HUES64 (cell line): ENCODE results near the gene PYGM.

Experiments
- H3K27ac ChIP-seq: 2 replicates; pipeline ENCODE4 v1.7.0; 2013; ENCODE audit warnings: low read depth, low read length, inconsistent platforms
- H3K27me3 ChIP-seq: 2 replicates; pipeline ENCODE4 v1.6.1; 2013; ENCODE audit warnings: mild to moderate bottlenecking, low read length; ENCODE audit not compliant: insufficient read depth
- H3K36me3 ChIP-seq: 2 replicates; pipeline ENCODE4 v1.6.1; 2013; ENCODE audit warnings: mild to moderate bottlenecking, low read length; ENCODE audit not compliant: insufficient read depth
- H3K4me1 ChIP-seq: 2 replicates; pipeline ENCODE4 v1.6.1; 2013; ENCODE audit warnings: mild to moderate bottlenecking, low read length, moderate library complexity; ENCODE audit not compliant: insufficient read depth
- H3K4me3 ChIP-seq: 2 replicates; pipeline ENCODE4 v1.5.1; 2013; ENCODE audit warnings: mild to moderate bottlenecking, low read length, moderate library complexity
- H3K9ac ChIP-seq: 2 replicates; pipeline ENCODE4 v1.6.1; 2013; ENCODE audit warnings: mild to moderate bottlenecking, low read depth, low read length
- H3K9me3 ChIP-seq: 2 replicates; pipeline ENCODE4 v1.6.1; 2013; ENCODE audit warnings: low read depth, low read length; ENCODE audit not compliant: insufficient read depth
- WGBS: fragments of 150-250, 120-280 bp; methylation state at CpG from one replicate; pipeline ENCODE4 v1.1.7; 2013; ENCODE audit warnings: missing lambda C conversion rate; 5-methylcytosine and 5-hydroxymethylcytosine counted together

The PYGM gene

GRCh38 chr11:64742087-64742888 lies 17.5 kb downstream of the PYGM start:
- H3K36me3 ChIP-seq: no peaks in the 10 kb centered on the region
- H3K27me3 ChIP-seq: peaks cover 54% of the 10 kb centered on the region
- H3K9ac ChIP-seq: no peak overlapping the region
- 5% methylated on average over 54 of the region's 54 CpGs for WGBS
- peaks cover 16% of the 10 kb centered on the region; the same call in 1 of the 2 replicates for H3K4me1 ChIP-seq
- H3K27ac ChIP-seq: no peak overlapping the region
- no peaks in the 10 kb centered on the region for H3K9me3 ChIP-seq
- H3K4me3 ChIP-seq: peak overlapping the region; percentile 70

DNA sequence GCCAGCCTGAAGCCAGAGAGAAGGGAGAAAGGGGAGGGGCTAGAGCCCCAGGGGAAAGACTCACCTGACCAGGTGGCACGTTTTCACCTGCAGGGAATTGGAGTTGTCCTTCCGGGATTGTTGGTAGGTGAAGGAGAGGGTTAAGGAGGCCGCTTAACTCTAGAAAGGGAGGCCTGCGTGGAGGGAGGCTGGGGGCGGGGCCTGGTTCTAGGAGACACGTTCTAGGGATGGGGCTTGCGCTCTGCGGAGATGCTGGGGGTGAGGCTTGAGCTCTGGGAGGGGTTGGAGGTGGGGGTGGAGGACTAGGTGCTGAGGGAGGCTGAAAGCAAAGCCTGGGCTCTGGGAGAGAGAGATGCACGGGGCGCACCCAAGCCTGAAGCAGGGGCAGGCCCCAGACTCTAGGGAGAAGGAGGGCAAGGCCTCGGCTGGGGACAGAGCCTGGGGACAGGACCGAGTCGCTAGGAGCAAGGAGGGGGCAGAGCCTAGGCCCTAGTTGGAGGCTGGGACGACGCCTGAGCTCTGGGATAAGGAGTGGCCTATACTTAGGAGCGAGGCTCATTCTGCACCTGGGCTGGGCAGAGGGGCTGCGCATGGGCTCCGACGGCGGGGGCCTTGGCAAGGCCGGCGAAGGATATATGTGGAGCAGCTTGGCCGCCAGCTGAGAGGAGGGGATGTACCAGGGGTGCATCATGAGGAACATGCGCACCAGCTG lies 18.2 kb downstream of the PYGM start:
- Histone ChIP-seq H3K36me3 (no peaks in the 10 kb centered on the region), H3K27me3 (peaks cover 54% of the 10 kb centered on the region), H3K9me3 (no peaks in the 10 kb centered on the region), H3K27ac (no peak overlapping the region), H3K9ac (no peak overlapping the region), H3K4me1 (peaks cover 16% of the 10 kb centered on the region; the same call in 1 of the 2 replicates), H3K4me3 (peak overlapping the region; percentile 70)
- 29% methylated on average over 24 of the region's 24 CpGs for WGBS

- Histone ChIP-seq H3K27ac (no peak overlapping the region), H3K4me1 (peaks cover 16% of the 10 kb centered on the region; the same call in 1 of the 2 replicates), H3K9me3 (no peaks in the 10 kb centered on the region), H3K27me3 (peaks cover 50% of the 10 kb centered on the region), H3K9ac (no peak overlapping the region), H3K36me3 (no peaks in the 10 kb centered on the region), H3K4me3 (no peak overlapping the region)
- 90% methylated on average over 12 of the region's 12 CpGs for WGBS
These were observed 19.9 kb downstream of the PYGM start for GRCh38 chr11:64739871-64740270.

DNA sequence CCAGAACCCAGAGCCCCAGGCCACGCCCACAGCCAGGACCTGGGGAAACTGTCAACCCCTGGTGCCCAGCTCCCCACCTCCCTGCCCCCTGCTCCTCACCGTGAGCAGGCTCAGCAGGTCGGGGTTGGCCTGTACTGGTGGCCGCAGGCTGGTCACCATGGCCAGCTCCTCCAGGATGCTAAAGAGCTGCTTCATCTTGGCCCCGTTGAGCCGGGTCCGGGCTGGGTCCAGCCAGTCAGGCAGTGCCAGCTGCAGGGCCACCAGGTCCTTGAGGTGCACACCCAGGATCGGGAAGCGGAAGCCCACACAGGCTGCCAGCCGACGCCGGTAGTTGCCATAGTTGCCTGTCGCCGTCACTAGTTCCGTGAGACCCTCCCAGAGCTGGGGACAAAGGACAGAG lies 23.1 kb downstream of the PYGM start:
- Histone ChIP-seq H3K36me3 (no peaks in the 10 kb centered on the region), H3K27me3 (peaks cover 22% of the 10 kb centered on the region)
- WGBS: 92% methylated on average over 15 of the region's 15 CpGs

DNA sequence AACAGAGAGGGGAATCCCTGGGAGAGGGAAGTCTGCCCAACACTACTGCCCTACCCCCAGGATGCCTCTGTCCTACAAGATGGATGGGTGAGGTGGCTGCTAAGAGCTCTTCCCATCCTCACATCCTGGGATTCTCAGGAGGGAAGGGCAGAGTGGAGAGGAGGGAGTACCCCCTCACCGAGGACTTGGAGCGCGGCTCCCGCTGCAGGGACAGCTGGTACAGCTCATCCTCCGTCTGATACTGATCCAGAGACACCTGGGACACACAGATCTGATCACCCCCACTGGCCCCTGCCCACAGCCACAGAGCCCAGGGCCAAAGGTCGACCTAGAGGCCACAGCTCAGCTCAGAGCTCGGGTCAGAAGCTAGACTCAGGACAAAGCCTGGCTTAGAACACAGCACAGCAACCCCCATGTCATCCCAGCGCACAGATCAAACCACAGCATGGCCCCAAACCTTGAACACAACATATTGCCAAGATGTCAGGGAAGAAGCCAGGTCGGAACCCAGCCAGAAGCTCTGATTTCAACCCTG lies 24.0 kb downstream of the PYGM start:
- Histone ChIP-seq H3K27ac (no peak overlapping the region), H3K9ac (no peak overlapping the region), H3K4me1 (peaks cover 8% of the 10 kb centered on the region; the same call in 1 of the 2 replicates), H3K9me3 (no peaks in the 10 kb centered on the region), H3K36me3 (no peaks in the 10 kb centered on the region), H3K27me3 (peaks cover 13% of the 10 kb centered on the region), H3K4me3 (no peak overlapping the region)
- WGBS: 90% methylated on average over 9 of the region's 9 CpGs

More for the DNA sequence above, 23.1 kb downstream of the PYGM start:
- H3K9me3 ChIP-seq: no peaks in the 10 kb centered on the region
- no peak overlapping the region for H3K27ac ChIP-seq
- no peak overlapping the region for H3K4me3 ChIP-seq
- no peak overlapping the region for H3K9ac ChIP-seq
- peaks cover 15% of the 10 kb centered on the region; the same call in 1 of the 2 replicates for H3K4me1 ChIP-seq

GRCh38 chr11:64734811-64735724 lies 24.7 kb downstream of the PYGM start:
- WGBS: 88% methylated on average over 22 of the region's 23 CpGs
- peaks cover 12% of the 10 kb centered on the region for H3K4me1 ChIP-seq
- no peak overlapping the region for H3K27ac ChIP-seq
- peaks cover 6% of the 10 kb centered on the region for H3K27me3 ChIP-seq
- no peaks in the 10 kb centered on the region for H3K36me3 ChIP-seq
- no peak overlapping the region for H3K9ac ChIP-seq
- no peak overlapping the region for H3K4me3 ChIP-seq
- H3K9me3 ChIP-seq: no peaks in the 10 kb centered on the region

DNA sequence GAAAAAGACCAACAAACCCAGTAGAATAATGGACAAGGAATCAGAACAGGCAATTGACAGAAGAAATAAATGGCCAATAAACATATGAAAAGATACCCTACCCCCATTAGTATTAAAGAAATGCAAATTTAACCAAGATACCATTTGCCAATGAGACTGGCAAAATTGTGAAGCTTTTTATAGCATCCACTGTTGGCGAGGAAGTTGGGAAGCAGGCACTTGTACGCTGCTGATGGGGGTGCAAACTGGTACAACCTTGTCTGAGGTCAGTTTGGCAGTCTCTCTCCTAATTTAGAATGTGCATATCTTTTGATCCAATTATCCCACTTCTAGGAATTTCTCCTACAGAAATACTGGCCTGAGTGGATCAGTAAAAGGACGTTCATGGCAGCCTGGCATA lies 28.2 kb downstream of the PYGM start:
- H3K36me3 ChIP-seq: no peaks in the 10 kb centered on the region
- WGBS: 89% methylated on average over 3 of the region's 3 CpGs
- H3K27ac ChIP-seq: no peak overlapping the region
- H3K4me1 ChIP-seq: peaks cover 10% of the 10 kb centered on the region
- H3K4me3 ChIP-seq: no peak overlapping the region
- no peaks in the 10 kb centered on the region for H3K27me3 ChIP-seq
- H3K9ac ChIP-seq: no peak overlapping the region
- no peaks in the 10 kb centered on the region for H3K9me3 ChIP-seq

- H3K4me1 ChIP-seq: peaks cover 23% of the 10 kb centered on the region
- H3K9me3 ChIP-seq: no peaks in the 10 kb centered on the region
- 18% methylated on average over 21 of the region's 21 CpGs for WGBS
- no peak overlapping the region for H3K9ac ChIP-seq
- H3K36me3 ChIP-seq: no peaks in the 10 kb centered on the region
- no peak overlapping the region for H3K27ac ChIP-seq
- no peaks in the 10 kb centered on the region for H3K27me3 ChIP-seq
- peak overlapping the region; percentile 35 for H3K4me3 ChIP-seq
These were observed 29.9 kb downstream of the PYGM start for GRCh38 chr11:64729851-64730382.

DNA sequence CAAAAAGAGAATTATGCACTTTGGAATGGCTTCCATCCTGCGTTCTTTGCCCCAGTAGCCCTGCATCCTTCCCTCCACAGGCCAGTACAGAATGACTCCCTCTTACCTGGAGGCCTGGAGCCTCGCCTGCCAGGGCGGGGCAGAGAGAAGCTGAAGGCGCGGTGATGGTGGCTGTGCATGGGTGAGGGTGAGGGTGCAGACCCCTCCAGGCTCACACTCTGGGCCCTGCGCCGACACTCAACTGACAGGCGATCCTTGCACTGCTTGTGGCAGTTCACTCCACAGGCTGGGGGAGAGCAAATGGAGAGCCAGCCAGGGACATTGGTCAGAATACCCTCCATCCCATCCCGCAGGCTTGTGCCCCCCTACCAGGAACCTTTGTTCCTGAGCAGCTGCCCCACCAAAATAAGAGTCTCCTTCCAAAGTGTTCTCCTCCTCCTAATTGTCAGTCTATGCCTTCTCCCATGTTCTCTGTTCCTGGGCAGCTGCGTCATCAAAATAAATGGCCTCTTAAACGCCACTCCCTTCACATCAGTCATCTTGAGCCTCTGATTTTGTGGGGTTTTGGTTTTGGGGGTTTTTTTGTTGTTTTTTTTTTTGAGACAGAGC lies 30.9 kb downstream of the PYGM start:
- H3K9me3 ChIP-seq: no peaks in the 10 kb centered on the region
- H3K27ac ChIP-seq: no peak overlapping the region
- H3K36me3 ChIP-seq: no peaks in the 10 kb centered on the region
- H3K9ac ChIP-seq: no peak overlapping the region
- H3K4me3 ChIP-seq: no peak overlapping the region
- H3K4me1 ChIP-seq: peaks cover 33% of the 10 kb centered on the region
- WGBS: 92% methylated on average over 11 of the region's 11 CpGs
- H3K27me3 ChIP-seq: no peaks in the 10 kb centered on the region

DNA sequence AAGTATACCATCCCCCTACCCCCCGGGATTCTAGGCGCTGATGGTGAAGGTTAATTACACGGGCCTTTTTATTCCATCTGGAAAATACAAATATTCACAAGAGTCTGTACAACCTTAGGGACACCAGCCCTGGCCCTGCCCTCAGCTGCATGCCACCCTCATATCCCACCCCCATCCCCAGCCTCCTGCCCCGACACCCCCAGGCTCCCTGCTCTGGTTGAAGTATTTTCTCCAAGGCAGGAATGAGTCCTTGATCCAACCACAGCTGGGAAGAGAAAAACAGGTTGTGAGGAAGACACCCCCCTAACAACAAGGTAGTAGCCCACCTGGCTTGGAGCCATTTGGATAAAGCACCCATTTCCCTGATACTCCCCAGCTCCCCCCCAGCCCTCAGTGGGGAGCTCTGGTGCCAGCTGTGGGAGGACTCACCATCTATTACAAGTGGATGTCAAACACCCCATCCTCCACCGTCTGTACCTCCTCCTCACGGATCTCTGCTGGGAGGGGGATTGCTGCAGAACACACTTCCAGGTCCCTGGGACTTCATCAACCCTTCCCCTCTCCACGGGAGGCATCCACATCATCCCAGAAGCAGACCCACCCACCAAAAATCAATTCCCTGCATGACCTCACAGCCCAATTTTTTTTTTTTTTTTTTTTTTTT lies 32.8 kb downstream of the PYGM start:
- H3K4me3 ChIP-seq: no peak overlapping the region
- no peak overlapping the region for H3K9ac ChIP-seq
- peaks cover 6% of the 10 kb centered on the region for H3K27me3 ChIP-seq
- no peaks in the 10 kb centered on the region for H3K9me3 ChIP-seq
- WGBS: 83% methylated on average over 7 of the region's 7 CpGs
- no peak overlapping the region for H3K27ac ChIP-seq
- H3K4me1 ChIP-seq: peaks cover 34% of the 10 kb centered on the region
- H3K36me3 ChIP-seq: no peaks in the 10 kb centered on the region
